Measurements from ENCODE around the gene ENPP3.

ENPP3 gene

GRCh38 chr6:131769385-131770141 lies 132.5 kb downstream of the ENPP3 start:
- no peak for DNase-seq

- no peak for DNase-seq
Measured at GRCh38 chr6:131770776-131771175, 133.7 kb downstream of the ENPP3 start.

- no peak for DNase-seq
Measured at GRCh38 chr6:131773284-131773950, 136.3 kb downstream of the ENPP3 start.

GRCh38 chr6:131775886-131776285 lies 138.8 kb downstream of the ENPP3 start:
- no peak for DNase-seq

GRCh38 chr6:131776985-131777384 lies 139.9 kb downstream of the ENPP3 start:
- no peak for DNase-seq

GRCh38 chr6:131778169-131778568 lies 141.1 kb downstream of the ENPP3 start:
- DNase-seq = no peak

- no peak for DNase-seq
Measured at GRCh38 chr6:131779304-131779703, 142.2 kb downstream of the ENPP3 start.

- no peak for DNase-seq
Measured at GRCh38 chr6:131780600-131780999, 143.5 kb downstream of the ENPP3 start.

GRCh38 chr6:131781687-131782086 lies 144.6 kb downstream of the ENPP3 start:
- no peak for DNase-seq

- DNase-seq = no peak
Measured at GRCh38 chr6:131782764-131783163, 145.7 kb downstream of the ENPP3 start.

GRCh38 chr6:131784561-131784960 lies 147.5 kb downstream of the ENPP3 start:
- DNase-seq = no peak

GRCh38 chr6:131787079-131787478 lies 150.0 kb downstream of the ENPP3 start:
- DNase-seq = no peak

- DNase-seq = no peak
Measured at GRCh38 chr6:131787766-131788712, 150.9 kb downstream of the ENPP3 start.

- no peak for DNase-seq
Measured at GRCh38 chr6:131789219-131789618, 152.1 kb downstream of the ENPP3 start.

- no peak for DNase-seq
Measured at GRCh38 chr6:131791476-131791875, 154.4 kb downstream of the ENPP3 start.

- no peak for DNase-seq
Measured at GRCh38 chr6:131792091-131792496, 155.0 kb downstream of the ENPP3 start.

- no peak for DNase-seq
Measured at GRCh38 chr6:131795366-131795765, 158.3 kb downstream of the ENPP3 start.
